Neural progenitor cell (in vitro differentiated cells): ENCODE measurements around the gene VPS26C. TPM values are rescaled to one million over a fixed set of nuclear protein-coding genes. Genes with fewer than 3 reads are reported as not detected.

Experiments used
- DNase-seq: peaks from one replicate; pipeline ENCODE4 v3.0.0-alpha.2; 2016; ENCODE audit warnings: low spot score
- H2AFZ ChIP-seq: fragments of 200-600 bp; sonication (generic); replicated peaks from 2 replicates; pipeline ENCODE4 v1.6.1; 2016; ENCODE audit warnings: antibody characterized with exemption
- H3F3A ChIP-seq: fragments of 200-600 bp; sonication (generic); 2 replicates; pipeline ENCODE4 v1.6.1; 2016; ENCODE audit warnings: antibody characterized with exemption, low read depth
- H3K27ac ChIP-seq: fragments of 200-600 bp; sonication (generic); 2 replicates; pipeline ENCODE4 v1.5.1; 2016; ENCODE audit warnings: mild to moderate bottlenecking
- H3K27me3 ChIP-seq: fragments of 200-600 bp; sonication (generic); 2 replicates; pipeline ENCODE4 v1.6.1; 2016; ENCODE audit warnings: mild to moderate bottlenecking, moderate library complexity
- H3K36me3 ChIP-seq: fragments of 200-600 bp; sonication (generic); 2 replicates; pipeline ENCODE4 v1.5.1; 2016
- H3K4me1 ChIP-seq: fragments of 200-600 bp; sonication (generic); 2 replicates; pipeline ENCODE4 v1.6.1; 2016; ENCODE audit warnings: mixed run types
- H3K4me2 ChIP-seq: fragments of 200-600 bp; sonication (generic); 2 replicates; pipeline ENCODE4 v1.6.1; 2016
- H3K4me3 ChIP-seq: fragments of 200-600 bp; sonication (generic); 2 replicates; pipeline ENCODE4 v1.5.1; 2016
- H3K79me2 ChIP-seq: fragments of 200-600 bp; sonication (generic); 2 replicates; pipeline ENCODE4 v1.6.1; 2016; ENCODE audit warnings: low read depth
- H3K9ac ChIP-seq: fragments of 200-600 bp; sonication (generic); 2 replicates; pipeline ENCODE4 v1.6.1; 2016
- H3K9me3 ChIP-seq: fragments of 200-600 bp; sonication (generic); 2 replicates; pipeline ENCODE4 v1.5.1; 2016; ENCODE audit warnings: low read depth
- H4K20me1 ChIP-seq: fragments of 200-600 bp; sonication (generic); 2 replicates; pipeline ENCODE4 v1.6.1; 2016; ENCODE audit warnings: low read depth
- H3K27ac Mint-ChIP-seq: 3 replicates; pipeline ENCODE4 v1.8.0; 2021; ENCODE audit warnings: mixed read lengths
- H3K27me3 Mint-ChIP-seq: 2 replicates; pipeline ENCODE4 v1.8.0; 2022; ENCODE audit warnings: low read depth, mild to moderate bottlenecking, inconsistent platforms, moderate library complexity, mixed read lengths; ENCODE audit not compliant: insufficient read depth
- H3K36me3 Mint-ChIP-seq: 3 replicates; pipeline ENCODE4 v1.8.0; 2021; ENCODE audit warnings: mixed read lengths
- H3K4me1 Mint-ChIP-seq: 3 replicates; pipeline ENCODE4 v1.8.0; 2021; ENCODE audit warnings: mixed read lengths
- H3K4me3 Mint-ChIP-seq: 3 replicates; pipeline ENCODE4 v1.8.0; 2021; ENCODE audit warnings: mild to moderate bottlenecking, moderate library complexity, mixed read lengths
- H3K9me3 Mint-ChIP-seq: 3 replicates; pipeline ENCODE4 v1.8.0; 2020; ENCODE audit warnings: mixed read lengths
- EZH2 ChIP-seq: fragments of 200-600 bp; sonication (generic); IDR thresholded peaks from 2 replicates; pipeline ENCODE4 v1.6.1; 2017; ENCODE audit warnings: antibody characterized with exemption, mild to moderate bottlenecking, moderate library complexity
- EZH2phosphoT487 ChIP-seq: fragments of 200-600 bp; sonication (generic); IDR thresholded peaks from 2 replicates; pipeline ENCODE4 v1.6.1; 2017; ENCODE audit warnings: antibody characterized with exemption
- total RNA-seq: library from RNA; depleted of rRNA; stranded (reverse); fragments of >200 nt; gene quantifications from 2 replicates; pipeline ENCODE4 v1.2.3, GENCODE V29; 2015; ENCODE audit warnings: low replicate concordance
- TF ChIP-seq, protein P1 (sequence below): fragments of 200-600 bp; sonication (generic); IDR thresholded peaks from 2 replicates; pipeline ENCODE4 v1.5.1; 2017; ENCODE audit warnings: antibody characterized with exemption, mild to moderate bottlenecking

VPS26C gene
- total RNA-seq, 1 donor from 2014 or later: 80.5 TPM

DNA sequence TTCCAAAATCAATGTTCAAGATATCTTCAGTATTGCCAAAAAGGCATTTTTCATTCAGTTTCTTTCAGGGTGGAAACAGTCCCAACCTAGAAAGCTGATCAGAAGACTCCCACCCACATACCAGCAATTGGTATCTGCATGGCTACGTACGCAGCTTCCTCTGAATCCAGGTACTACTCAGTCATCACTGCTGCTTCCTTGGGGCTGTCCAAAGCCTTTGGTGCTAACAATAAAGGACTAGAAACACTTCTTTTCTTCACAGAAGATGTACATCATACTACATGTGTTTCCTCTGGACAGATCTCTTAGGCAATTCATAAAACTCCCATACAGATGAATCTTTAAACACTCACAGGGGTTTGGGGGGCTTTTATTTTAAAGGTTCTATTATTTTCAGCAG, 29.8 kb downstream of the VPS26C start:
- H3K27ac ChIP-seq: no peak overlapping the region
- H3K9ac ChIP-seq: no peak overlapping the region
- H3K79me2 ChIP-seq: peaks cover 21% of the 10 kb centered on the region
- Mint-ChIP-seq H3K27ac (no peak overlapping the region), H3K4me3 (no peak overlapping the region), H3K4me1 (no peaks in the 10 kb centered on the region), H3K27me3 (no peaks in the 10 kb centered on the region), H3K36me3 (peaks cover 22% of the 10 kb centered on the region), H3K9me3 (no peaks in the 10 kb centered on the region)
- H4K20me1 ChIP-seq: no peaks in the 10 kb centered on the region
- H3K4me2 ChIP-seq: no peak overlapping the region
- H3K36me3 ChIP-seq: no peaks in the 10 kb centered on the region
- DNase-seq: no peak
- H3F3A ChIP-seq: no peaks in the 10 kb centered on the region
- TF ChIP-seq EZH2phosphoT487 (no peak), EZH2 (no peak)
- TF ChIP-seq, protein P1, sequence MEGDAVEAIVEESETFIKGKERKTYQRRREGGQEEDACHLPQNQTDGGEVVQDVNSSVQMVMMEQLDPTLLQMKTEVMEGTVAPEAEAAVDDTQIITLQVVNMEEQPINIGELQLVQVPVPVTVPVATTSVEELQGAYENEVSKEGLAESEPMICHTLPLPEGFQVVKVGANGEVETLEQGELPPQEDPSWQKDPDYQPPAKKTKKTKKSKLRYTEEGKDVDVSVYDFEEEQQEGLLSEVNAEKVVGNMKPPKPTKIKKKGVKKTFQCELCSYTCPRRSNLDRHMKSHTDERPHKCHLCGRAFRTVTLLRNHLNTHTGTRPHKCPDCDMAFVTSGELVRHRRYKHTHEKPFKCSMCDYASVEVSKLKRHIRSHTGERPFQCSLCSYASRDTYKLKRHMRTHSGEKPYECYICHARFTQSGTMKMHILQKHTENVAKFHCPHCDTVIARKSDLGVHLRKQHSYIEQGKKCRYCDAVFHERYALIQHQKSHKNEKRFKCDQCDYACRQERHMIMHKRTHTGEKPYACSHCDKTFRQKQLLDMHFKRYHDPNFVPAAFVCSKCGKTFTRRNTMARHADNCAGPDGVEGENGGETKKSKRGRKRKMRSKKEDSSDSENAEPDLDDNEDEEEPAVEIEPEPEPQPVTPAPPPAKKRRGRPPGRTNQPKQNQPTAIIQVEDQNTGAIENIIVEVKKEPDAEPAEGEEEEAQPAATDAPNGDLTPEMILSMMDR: no peak
- no peaks in the 10 kb centered on the region for H3K9me3 ChIP-seq
- H3K4me3 ChIP-seq: no peak overlapping the region
- no peaks in the 10 kb centered on the region for H3K27me3 ChIP-seq
- H3K4me1 ChIP-seq: no peaks in the 10 kb centered on the region
- no peak overlapping the region for H2AFZ ChIP-seq

DNA sequence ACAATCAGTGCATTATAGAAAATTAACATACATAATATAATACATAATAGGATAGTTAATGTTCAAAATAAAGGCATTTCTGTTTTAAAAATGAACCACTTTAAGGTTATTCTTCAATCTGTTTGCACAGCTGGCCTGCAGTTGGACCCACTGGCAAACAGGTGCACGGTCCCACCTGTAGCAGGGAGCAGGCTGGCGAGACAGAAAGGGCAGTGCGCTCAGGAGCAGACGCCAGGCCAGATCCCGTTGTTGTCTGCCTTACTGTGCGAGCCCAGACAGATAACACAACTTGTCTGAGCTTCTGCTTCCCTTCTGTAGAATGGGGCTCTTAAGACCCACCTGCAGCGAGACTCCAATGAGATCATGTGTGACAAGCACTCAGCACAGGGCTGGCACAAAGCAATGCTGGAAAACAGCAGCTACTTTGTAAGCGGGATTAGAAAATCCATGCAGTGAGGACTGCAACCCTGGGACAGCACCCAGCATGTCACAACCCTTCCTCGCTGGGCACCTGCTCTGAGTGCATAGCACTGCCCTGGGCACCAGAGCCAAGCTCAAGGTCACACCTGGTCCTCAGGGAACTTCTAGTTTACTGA, 33.5 kb downstream of the VPS26C start:
- no peak overlapping the region for H3K9ac ChIP-seq
- H3K4me1 ChIP-seq: no peaks in the 10 kb centered on the region
- no peak overlapping the region for H3K27ac ChIP-seq
- no peak overlapping the region for H2AFZ ChIP-seq
- H3K4me3 ChIP-seq: no peak overlapping the region
- peaks cover 31% of the 10 kb centered on the region for H3K36me3 Mint-ChIP-seq
- DNase-seq: no peak
- H3K79me2 ChIP-seq: no peaks in the 10 kb centered on the region
- no peaks in the 10 kb centered on the region for H3F3A ChIP-seq
- H3K9me3 Mint-ChIP-seq: no peaks in the 10 kb centered on the region
- TF ChIP-seq EZH2phosphoT487 (no peak), EZH2 (no peak)
- TF ChIP-seq, protein P1: no peak
- no peaks in the 10 kb centered on the region for H4K20me1 ChIP-seq
- H3K4me1 Mint-ChIP-seq: no peaks in the 10 kb centered on the region
- H3K27me3 ChIP-seq: no peaks in the 10 kb centered on the region
- H3K4me2 ChIP-seq: no peak overlapping the region
- no peaks in the 10 kb centered on the region for H3K9me3 ChIP-seq
- H3K4me3 Mint-ChIP-seq: no peak overlapping the region
- H3K27ac Mint-ChIP-seq: no peak overlapping the region
- H3K36me3 ChIP-seq: no peaks in the 10 kb centered on the region
- no peaks in the 10 kb centered on the region for H3K27me3 Mint-ChIP-seq

DNA sequence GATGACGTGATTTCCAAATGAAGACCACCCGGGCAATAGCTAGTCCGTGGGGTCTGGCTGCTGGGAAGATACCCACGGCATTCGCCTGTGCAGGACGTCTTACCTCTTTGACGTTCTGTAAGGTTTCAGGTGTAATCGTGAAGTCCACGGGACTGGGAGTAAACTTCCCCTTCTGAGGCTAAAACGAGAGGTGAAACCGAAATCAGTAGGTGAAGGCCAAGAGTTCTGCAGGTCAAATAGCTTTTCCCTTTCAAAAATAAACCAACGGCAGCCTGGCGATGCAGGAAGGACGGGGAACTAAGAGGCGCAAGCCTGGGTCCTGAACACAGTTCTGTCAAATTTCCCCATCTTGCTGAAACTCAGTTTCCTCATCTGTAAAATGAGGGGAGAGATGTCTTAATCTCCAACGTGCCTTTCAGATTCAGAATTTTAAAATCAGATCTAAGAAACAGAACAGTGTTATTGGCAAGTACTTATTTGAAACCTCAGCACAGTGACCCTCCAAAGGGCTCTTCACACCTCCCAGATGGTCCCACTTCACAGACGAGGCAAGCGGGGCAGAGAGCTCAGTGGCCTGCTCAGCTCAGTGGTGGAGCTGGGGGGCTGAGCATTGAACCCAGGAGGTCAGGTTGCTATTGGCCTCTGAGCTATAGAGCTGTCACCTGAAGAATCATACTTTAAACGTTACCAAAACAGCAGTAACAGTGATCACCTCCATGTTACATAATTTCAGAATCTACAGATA, 34.7 kb downstream of the VPS26C start:
- H3F3A ChIP-seq: no peaks in the 10 kb centered on the region
- H3K27ac ChIP-seq: no peak overlapping the region
- H3K4me1 Mint-ChIP-seq: no peaks in the 10 kb centered on the region
- H3K4me2 ChIP-seq: no peak overlapping the region
- H3K9me3 Mint-ChIP-seq: no peaks in the 10 kb centered on the region
- no peak for TF ChIP-seq EZH2phosphoT487
- no peak for TF ChIP-seq EZH2
- TF ChIP-seq, protein P1: no peak
- H3K4me1 ChIP-seq: no peaks in the 10 kb centered on the region
- no peak overlapping the region for H3K9ac ChIP-seq
- no peaks in the 10 kb centered on the region for H3K36me3 ChIP-seq
- no peak overlapping the region for H2AFZ ChIP-seq
- no peaks in the 10 kb centered on the region for H3K79me2 ChIP-seq
- peaks cover 39% of the 10 kb centered on the region for H3K36me3 Mint-ChIP-seq
- DNase-seq: no peak
- H3K9me3 ChIP-seq: no peaks in the 10 kb centered on the region
- H4K20me1 ChIP-seq: no peaks in the 10 kb centered on the region
- no peaks in the 10 kb centered on the region for H3K27me3 ChIP-seq
- H3K4me3 ChIP-seq: no peak overlapping the region
- H3K27ac Mint-ChIP-seq: no peak overlapping the region
- H3K27me3 Mint-ChIP-seq: peaks cover 3% of the 10 kb centered on the region
- H3K4me3 Mint-ChIP-seq: no peak overlapping the region
